HepG2 (cell line): ENCODE data around the gene SQOR. TPM values are rescaled to one million over a fixed set of nuclear protein-coding genes. Genes with fewer than 3 reads are reported as not detected.

Experiments used
- ATAC-seq: fragments of 200-7000 bp; cut with Tn5 transposase; 3 replicates; pipeline ENCODE4 v1.9.1; 2020; ENCODE audit warnings: mild to moderate bottlenecking, moderate library complexity
- BruUV-seq: library from RNA; stranded (reverse); fragments of 400-500 nt; replicated peaks from 2 replicates; lab custom pipeline; 2021; lab: Mats Ljungman, UMichigan
- CTCF ChIA-PET: fragments of 300-600 bp; formaldehyde crosslinking; extraction: SDS; loops from one replicate; lab custom pipeline; 2021; ENCODE audit warnings: low total read pairs, inconsistent platforms, low intra/inter-chr PET ratio; lab: Yijun Ruan, JAX
- POLR2A ChIA-PET: fragments of 350-600 bp; sonication (Branson Sonifier 250); formaldehyde crosslinking; loops from one replicate; lab custom pipeline; 2020; ENCODE audit warnings: antibody characterized with exemption, inconsistent platforms; lab: Yijun Ruan, JAX
- DNase-seq: peaks from one replicate; pipeline ENCODE4 v3.0.0-alpha.2; 2015; ENCODE audit warnings: low spot score
- FAIRE-seq: peaks from 3 replicates; lab custom pipeline; 2011; peaks lifted over from hg19 to GRCh38; lab: Jason Lieb, UNC
- H2AFZ ChIP-seq: one replicate; pipeline ENCODE4 v1.6.1; 2011; ENCODE audit warnings: low read length, inconsistent platforms
- H3K27ac ChIP-seq: fragments of 300-600 bp; 3 replicates; pipeline ENCODE4 v1.8.0; 2011; ENCODE audit warnings: mixed run types, mild to moderate bottlenecking, mixed read lengths, low read length, inconsistent platforms; ENCODE audit not compliant: insufficient read depth; ENCODE audit errors: extremely low read length
- H3K27me3 ChIP-seq, 2 experiments: fragments of 200-600 bp in 1 of 2; 2 replicates in 1 of 2; 3 replicates in 1 of 2; pipeline versions ENCODE4 v1.6.0 to v1.8.0; 2011; ENCODE audit warnings: low read length in 2 of 2, mild to moderate bottlenecking in 2 of 2, moderate library complexity in 2 of 2, inconsistent platforms in 1 of 2; ENCODE audit not compliant: insufficient read depth in 2 of 2, control insufficient read depth in 1 of 2
- H3K36me3 ChIP-seq, 2 experiments: fragments of 200-600 bp in 1 of 2; replicated peaks in 1 of 2; 2 replicates in 1 of 2; 3 replicates in 1 of 2; pipeline versions ENCODE4 v1.5.1 to v1.8.0; 2011; ENCODE audit warnings: low read length in 2 of 2, inconsistent platforms in 1 of 2; ENCODE audit not compliant: insufficient read depth in 2 of 2, control insufficient read depth in 1 of 2
- H3K4me1 ChIP-seq: 2 replicates; pipeline ENCODE4 v1.5.1; 2012; ENCODE audit warnings: low read length, inconsistent platforms; ENCODE audit not compliant: insufficient read depth
- H3K4me2 ChIP-seq: 2 replicates; pipeline ENCODE4 v1.6.0; 2011; ENCODE audit warnings: low read depth, low read length, inconsistent platforms
- H3K4me3 ChIP-seq, 3 experiments: fragments of 200-600 bp in 1 of 3; sonication (generic), shearing (Covaris generic) in 1 of 3; replicated peaks in 1 of 3; 2 replicates each; pipeline ENCODE4 v1.5.1; 2011 to 2016; ENCODE audit warnings: low read length in 3 of 3, inconsistent platforms in 2 of 3, low read depth in 2 of 3, mild to moderate bottlenecking in 2 of 3, control low read depth in 1 of 3, mixed read lengths in 1 of 3; ENCODE audit not compliant: insufficient read depth in 1 of 3
- H3K79me2 ChIP-seq: one replicate; pipeline ENCODE4 v1.6.1; 2011; ENCODE audit warnings: low read length, inconsistent platforms; ENCODE audit not compliant: insufficient read depth
- H3K9ac ChIP-seq: 2 replicates; pipeline ENCODE4 v1.6.0; 2011; ENCODE audit warnings: mild to moderate bottlenecking, low read depth, low read length, inconsistent platforms; ENCODE audit not compliant: insufficient read depth
- H3K9me3 ChIP-seq: 2 replicates; pipeline ENCODE4 v1.5.1; 2012; ENCODE audit warnings: mild to moderate bottlenecking, low read length
- H4K20me1 ChIP-seq: 2 replicates; pipeline ENCODE4 v1.6.0; 2011; ENCODE audit warnings: inconsistent platforms, mild to moderate bottlenecking, low read length, moderate library complexity; ENCODE audit not compliant: insufficient read depth
- ARID2 ChIP-seq: sonication (generic); formaldehyde crosslinking; IDR thresholded peaks from 2 replicates; pipeline ENCODE4 v1.8.1; 2022; ENCODE audit warnings: mild to moderate bottlenecking, missing genetic modification reagents, borderline replicate concordance
- GMEB1 ChIP-seq: sonication (generic); formaldehyde crosslinking; IDR thresholded peaks from 2 replicates; pipeline ENCODE4 v1.5.1; 2020; ENCODE audit warnings: missing genetic modification reagents, mild to moderate bottlenecking, borderline replicate concordance
- KLF12 ChIP-seq: sonication (generic); formaldehyde crosslinking; IDR thresholded peaks from 2 replicates; pipeline ENCODE4 v1.4.0; 2020; ENCODE audit warnings: missing genetic modification reagents, borderline replicate concordance
- MXI1 ChIP-seq: IDR thresholded peaks from 3 replicates; pipeline ENCODE4 v1.6.1; 2012; ENCODE audit warnings: low read depth, low read length, inconsistent platforms, borderline replicate concordance
- SIX1 ChIP-seq: sonication (generic); formaldehyde crosslinking; IDR thresholded peaks from 2 replicates; pipeline ENCODE4 v1.4.0; 2020; ENCODE audit warnings: missing genetic modification reagents, borderline replicate concordance
- SNAPC2 ChIP-seq: sonication (generic); formaldehyde crosslinking; IDR thresholded peaks from 2 replicates; pipeline ENCODE4 v1.8.1; 2022; ENCODE audit warnings: mild to moderate bottlenecking, missing genetic modification reagents
- TGIF2 ChIP-seq: IDR thresholded peaks from 2 replicates; pipeline ENCODE4 v1.6.1; 2016; ENCODE audit warnings: control low read depth, missing compliant biosample characterization
- THAP7 ChIP-seq: sonication (generic); formaldehyde crosslinking; IDR thresholded peaks from 2 replicates; pipeline ENCODE4 v1.8.1; 2023; ENCODE audit warnings: mild to moderate bottlenecking, missing genetic modification reagents
- U2AF2 ChIP-seq: fragments of 200-400 bp; formaldehyde crosslinking; IDR thresholded peaks from 2 replicates; pipeline ENCODE4 v1.6.1; 2017; ENCODE audit warnings: low read depth, mild to moderate bottlenecking, low read length
- ZNF263 ChIP-seq: sonication (generic); formaldehyde crosslinking; IDR thresholded peaks from 2 replicates; pipeline ENCODE4 v1.4.0; 2020; ENCODE audit warnings: missing genetic modification reagents
- WGBS: methylation state at CpG from one replicate; pipeline ENCODE4 v1.1.6; 2017; ENCODE audit warnings: low lambda C conversion rate; 5-methylcytosine and 5-hydroxymethylcytosine counted together
- in situ Hi-C: cut with HindIII; loops from 2 replicates; pipeline ENCODE4 v1.10.0; 2017; ENCODE audit warnings: low pct_unique_long_range_greater_than_20kb; ENCODE audit not compliant: extremely low pct_ligation_motif_present
- intact Hi-C: fragments of 100-400 bp; cut with micrococcal nuclease; formaldehyde crosslinking; loops from one replicate; pipeline ENCODE4 v1.10.0; 2022; ENCODE audit not compliant: unreplicated experiment
- polyA plus RNA-seq, 8 experiments: library from polyadenylated mRNA; depleted of rRNA in 3 of 8; stranded (reverse) in 7 of 8; unstranded in 1 of 8; fragments of >200 nt; fragmentation: Illumina TruSeq in 4 of 8; extraction: Trizol in 4 of 8; gene quantifications; 2 replicates each; pipeline versions ENCODE4 v1.2.1 to v1.2.3, GENCODE V29; 2011 to 2016; ENCODE audit warnings: low read depth in 4 of 8, missing spikeins in 1 of 8, mixed read lengths in 1 of 8; ENCODE audit not compliant: insufficient read depth in 1 of 8
- total RNA-seq, 5 experiments: library from RNA; depleted of rRNA; stranded (reverse); fragments of >200 nt; fragmentation: Illumina TruSeq; extraction: Trizol; gene quantifications; 2 replicates each; pipeline ENCODE4 v1.2.3, GENCODE V29; 2016; ENCODE audit warnings: low read depth in 1 of 5
- TF ChIP-seq, protein P1 (sequence below): sonication (generic); formaldehyde crosslinking; IDR thresholded peaks from 2 replicates; pipeline ENCODE4 v1.5.0; 2020; ENCODE audit warnings: missing genetic modification reagents, mild to moderate bottlenecking, borderline replicate concordance

Gene SQOR
- total and polyA plus RNA-seq, 2 of the 13 experiments (the other 11 are each of a cell fraction or from before 2014, with no cell fraction given): 19.3 to 19.4 TPM

DNA sequence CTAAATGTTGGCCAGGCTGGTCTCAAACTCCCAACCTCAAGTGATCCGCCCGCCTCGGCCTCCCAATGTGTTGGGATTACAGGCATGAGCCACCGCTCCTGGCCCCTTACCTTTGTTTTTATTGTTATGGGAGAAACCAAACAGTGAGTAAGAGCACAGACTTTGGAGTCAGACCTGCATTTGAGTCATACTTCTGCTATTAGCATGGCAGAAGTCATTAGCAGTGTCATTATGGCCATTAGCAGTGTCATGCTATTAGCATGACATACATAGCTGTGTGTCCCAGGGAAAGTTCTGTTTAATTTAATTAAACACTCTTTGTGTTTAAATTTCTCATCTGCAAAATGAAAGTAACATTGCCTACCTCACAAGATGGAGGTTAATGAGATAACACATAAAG, 54.8 kb downstream of the SQOR start:
- no peaks in the 10 kb centered on the region; a peak in 2 of 5 replicates for H3K36me3 ChIP-seq
- no peak for ATAC-seq
- no peak for TF ChIP-seq GMEB1
- TF ChIP-seq MXI1: no peak
- TF ChIP-seq U2AF2: no peak
- no peak for TF ChIP-seq ARID2
- TF ChIP-seq THAP7 (CRISPR knock-in tag): no peak
- no peak for TF ChIP-seq KLF12 (CRISPR knock-in tag)
- TF ChIP-seq SNAPC2 (CRISPR knock-in tag): no peak
- no peak for TF ChIP-seq TGIF2 (CRISPR knock-in tag)
- no peak for TF ChIP-seq SIX1 (CRISPR knock-in tag)
- TF ChIP-seq ZNF263 (CRISPR knock-in tag): no peak
- TF ChIP-seq, protein P1, sequence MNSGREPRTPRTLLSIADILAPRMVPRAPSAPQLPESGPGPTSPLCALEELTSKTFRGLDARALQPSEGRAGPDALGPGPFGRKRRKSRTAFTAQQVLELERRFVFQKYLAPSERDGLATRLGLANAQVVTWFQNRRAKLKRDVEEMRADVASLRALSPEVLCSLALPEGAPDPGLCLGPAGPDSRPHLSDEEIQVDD (CRISPR knock-in tag): no peak
- ChIA-PET POLR2A (no interaction called here), CTCF (no interaction called here)
- no peak for DNase-seq
- no peaks in the 10 kb centered on the region for H3K27me3 ChIP-seq
- no peak overlapping the region for H3K4me2 ChIP-seq
- no TSS peak for BruUV-seq
- H3K4me3 ChIP-seq: no peak overlapping the region
- H3K27ac ChIP-seq: no peak overlapping the region
- no peaks in the 10 kb centered on the region for H4K20me1 ChIP-seq
- 84% methylated on average over 4 of the region's 4 CpGs for WGBS
- intact Hi-C loops: no loop called here
- no peaks in the 10 kb centered on the region for H3K9me3 ChIP-seq
- H2AFZ ChIP-seq: no peak overlapping the region
- no peak overlapping the region for H3K9ac ChIP-seq
- FAIRE-seq: no peak
- H3K79me2 ChIP-seq: no peaks in the 10 kb centered on the region
- no peaks in the 10 kb centered on the region for H3K4me1 ChIP-seq
- in situ Hi-C loops: no loop called here
